BLaER1 treated with 17β-estradiol and CSF1 and Interleukin-3, amounts not matched to agents 10 nM and 100 nM (cell line): Measurements from ENCODE around the gene ABLIM2.

Experiments
- H3K27ac ChIP-seq, 11 experiments: shearing (Covaris generic); formaldehyde crosslinking; 2 replicates each; pipeline ENCODE4 v1.8.1; 2022
- H3K27me3 ChIP-seq, 11 experiments: shearing (Covaris generic); formaldehyde crosslinking; 2 replicates each; pipeline ENCODE4 v1.8.1; 2022
- H3K36me3 ChIP-seq, 11 experiments: shearing (Covaris generic); formaldehyde crosslinking; 2 replicates each; pipeline ENCODE4 v1.8.1; 2022
- H3K4me1 ChIP-seq, 10 experiments: shearing (Covaris generic); formaldehyde crosslinking; 2 replicates each; pipeline ENCODE4 v1.8.1; 2022
- H3K4me2 ChIP-seq, 11 experiments: shearing (Covaris generic); formaldehyde crosslinking; 2 replicates each; pipeline ENCODE4 v1.8.1; 2022
- H3K4me3 ChIP-seq, 10 experiments: shearing (Covaris generic); formaldehyde crosslinking; 2 replicates each; pipeline ENCODE4 v1.8.1; 2022
- H3K9ac ChIP-seq, 11 experiments: shearing (Covaris generic); formaldehyde crosslinking; 2 replicates each; pipeline ENCODE4 v1.8.1; 2022
- H3K9me3 ChIP-seq, 11 experiments: shearing (Covaris generic); formaldehyde crosslinking; replicated peaks in 1 of 11; 2 replicates each; pipeline ENCODE4 v1.8.1; 2022
- H4K20me1 ChIP-seq, 11 experiments: shearing (Covaris generic); formaldehyde crosslinking; 2 replicates each; pipeline ENCODE4 v1.8.1; 2022
- Cebpa-rat ChIP-seq, 11 experiments: shearing (Covaris generic); IDR thresholded peaks; 2 replicates each; pipeline ENCODE4 v1.8.1; 2022

Gene ABLIM2

GRCh38 chr4:8039853-8040252 lies 118.8 kb downstream of the ABLIM2 start:
- Histone ChIP-seq H3K4me3 (no peak overlapping the region), H3K36me3 (no peaks in the 10 kb centered on the region), H3K9ac (no peak overlapping the region), H4K20me1 (peaks cover 0 to 66% (median 27%) of the 10 kb centered on the region in 11 experiments; a peak in 14 of 22 replicates), H3K9me3 (no peaks in the 10 kb centered on the region), H3K4me1 (peaks cover 36 to 98% (median 96%) of the 10 kb centered on the region in 10 experiments), H3K27me3 (peaks cover 4 to 75% (median 18%) of the 10 kb centered on the region in 11 experiments; a peak in 18 of 22 replicates), H3K27ac (no peak overlapping the region), H3K4me2 (peak overlapping the region in 9 of 11 experiments; percentile 44 to 100 (median 92); a peak in 16 of 22 replicates)
- TF ChIP-seq Cebpa-rat (IDR thresholded peaks at IDR 0.05): no peak

GRCh38 chr4:8039290-8039689 lies 119.3 kb downstream of the ABLIM2 start:
- no peak for TF ChIP-seq Cebpa-rat (IDR thresholded peaks at IDR 0.05)
- H3K4me2 ChIP-seq: peak overlapping the region in 8 of 11 experiments; percentile 72 to 100 (median 92); a peak in 16 of 22 replicates
- no peak overlapping the region for H3K4me3 ChIP-seq
- H3K27ac ChIP-seq: no peak overlapping the region
- H3K4me1 ChIP-seq: peaks cover 32 to 97% (median 93%) of the 10 kb centered on the region in 10 experiments
- peaks cover 0 to 66% (median 27%) of the 10 kb centered on the region in 11 experiments; a peak in 14 of 22 replicates for H4K20me1 ChIP-seq
- H3K9ac ChIP-seq: no peak overlapping the region
- H3K27me3 ChIP-seq: peaks cover 4 to 71% (median 18%) of the 10 kb centered on the region in 11 experiments; a peak in 18 of 22 replicates
- no peaks in the 10 kb centered on the region for H3K9me3 ChIP-seq
- H3K36me3 ChIP-seq: no peaks in the 10 kb centered on the region

GRCh38 chr4:8038719-8039251 lies 119.8 kb downstream of the ABLIM2 start:
- Histone ChIP-seq H3K4me2 (peak overlapping the region in 8 of 11 experiments; percentile 72 to 100 (median 92); a peak in 16 of 22 replicates), H3K27me3 (peaks cover 7 to 71% (median 22%) of the 10 kb centered on the region in 11 experiments; a peak in 18 of 22 replicates), H3K9ac (no peak overlapping the region), H3K27ac (no peak overlapping the region), H3K4me3 (no peak overlapping the region), H3K4me1 (peaks cover 36 to 97% (median 93%) of the 10 kb centered on the region in 10 experiments), H3K36me3 (no peaks in the 10 kb centered on the region), H4K20me1 (peaks cover 0 to 68% (median 31%) of the 10 kb centered on the region in 11 experiments; a peak in 15 of 22 replicates), H3K9me3 (no peaks in the 10 kb centered on the region)
- TF ChIP-seq Cebpa-rat (IDR thresholded peaks at IDR 0.05): no peak

- H3K4me3 ChIP-seq: no peak overlapping the region
- no peak overlapping the region for H3K9ac ChIP-seq
- H4K20me1 ChIP-seq: peaks cover 0 to 72% (median 38%) of the 10 kb centered on the region in 11 experiments; a peak in 16 of 22 replicates
- peaks cover 40 to 97% (median 93%) of the 10 kb centered on the region in 10 experiments for H3K4me1 ChIP-seq
- H3K27ac ChIP-seq: no peak overlapping the region
- H3K9me3 ChIP-seq: no peaks in the 10 kb centered on the region
- peak overlapping the region in 6 of 11 experiments; percentile 76 to 100 (median 94); a peak in 9 of 22 replicates for H3K4me2 ChIP-seq
- H3K36me3 ChIP-seq: no peaks in the 10 kb centered on the region
- H3K27me3 ChIP-seq: peaks cover 7 to 71% (median 29%) of the 10 kb centered on the region in 11 experiments; a peak in 19 of 22 replicates
- TF ChIP-seq Cebpa-rat (IDR thresholded peaks at IDR 0.05): no peak
These were observed 120.5 kb downstream of the ABLIM2 start for GRCh38 chr4:8038083-8038482.

GRCh38 chr4:8037150-8037769 lies 121.4 kb downstream of the ABLIM2 start:
- Histone ChIP-seq H3K27ac (no peak overlapping the region), H4K20me1 (peaks cover 0 to 80% (median 46%) of the 10 kb centered on the region in 11 experiments; a peak in 16 of 22 replicates), H3K4me1 (peaks cover 38 to 94% (median 87%) of the 10 kb centered on the region in 10 experiments), H3K4me3 (no peak overlapping the region), H3K9ac (no peak overlapping the region), H3K27me3 (peaks cover 7 to 76% (median 30%) of the 10 kb centered on the region in 11 experiments; a peak in 19 of 22 replicates), H3K36me3 (no peaks in the 10 kb centered on the region), H3K4me2 (peak overlapping the region in 7 of 11 experiments; percentile 20 to 96 (median 92); a peak in 8 of 22 replicates), H3K9me3 (no peaks in the 10 kb centered on the region)
- TF ChIP-seq Cebpa-rat (IDR thresholded peaks at IDR 0.05): no peak

GRCh38 chr4:8035371-8035780 lies 123.2 kb downstream of the ABLIM2 start:
- Histone ChIP-seq H3K36me3 (no peaks in the 10 kb centered on the region), H3K9me3 (no peaks in the 10 kb centered on the region), H3K27ac (no peak overlapping the region), H3K27me3 (peaks cover 7 to 83% (median 30%) of the 10 kb centered on the region in 11 experiments; a peak in 19 of 22 replicates), H3K4me1 (peaks cover 23 to 75% (median 68%) of the 10 kb centered on the region in 10 experiments), H3K4me2 (peak overlapping the region; percentile 68 to 88 (median 81)), H4K20me1 (peaks cover 0 to 87% (median 43%) of the 10 kb centered on the region in 11 experiments; a peak in 16 of 22 replicates), H3K4me3 (no peak overlapping the region), H3K9ac (no peak overlapping the region; a peak in 1 of 22 replicates)
- no peak for TF ChIP-seq Cebpa-rat (IDR thresholded peaks at IDR 0.05)

GRCh38 chr4:8033829-8034528 lies 124.6 kb downstream of the ABLIM2 start:
- Histone ChIP-seq H3K27ac (no peak overlapping the region), H3K4me1 (peaks cover 23 to 61% (median 54%) of the 10 kb centered on the region in 10 experiments), H3K9me3 (no peaks in the 10 kb centered on the region), H3K4me3 (no peak overlapping the region), H3K4me2 (peak overlapping the region; percentile 13 to 93 (median 57); a peak in 20 of 22 replicates), H3K36me3 (no peaks in the 10 kb centered on the region), H4K20me1 (peaks cover 0 to 88% (median 40%) of the 10 kb centered on the region in 11 experiments; a peak in 16 of 22 replicates), H3K9ac (no peak overlapping the region), H3K27me3 (peaks cover 7 to 83% (median 27%) of the 10 kb centered on the region in 11 experiments; a peak in 19 of 22 replicates)
- TF ChIP-seq Cebpa-rat (IDR thresholded peaks at IDR 0.05): no peak

- TF ChIP-seq Cebpa-rat (IDR thresholded peaks at IDR 0.05): no peak
- H3K4me1 ChIP-seq: peaks cover 23 to 55% (median 46%) of the 10 kb centered on the region in 10 experiments
- H3K9ac ChIP-seq: no peak overlapping the region
- H3K27ac ChIP-seq: no peak overlapping the region
- peaks cover 7 to 79% (median 22%) of the 10 kb centered on the region in 11 experiments; a peak in 19 of 22 replicates for H3K27me3 ChIP-seq
- H3K4me2 ChIP-seq: peak overlapping the region in 9 of 11 experiments; percentile 25 to 93 (median 70); a peak in 17 of 22 replicates
- H3K9me3 ChIP-seq: no peaks in the 10 kb centered on the region
- peaks cover 0 to 83% (median 36%) of the 10 kb centered on the region in 11 experiments; a peak in 16 of 22 replicates for H4K20me1 ChIP-seq
- H3K36me3 ChIP-seq: no peaks in the 10 kb centered on the region
- H3K4me3 ChIP-seq: no peak overlapping the region
These were observed 125.4 kb downstream of the ABLIM2 start for GRCh38 chr4:8033067-8033755.
